ENCODE results near the gene SDS. TPM values are rescaled to one million over a fixed set of nuclear protein-coding genes. Genes with fewer than 3 reads are reported as not detected.

The SDS gene
- total and polyA plus RNA-seq, 2 experiments from 2014 or later: 0.57 TPM; not detected in 1

DNA sequence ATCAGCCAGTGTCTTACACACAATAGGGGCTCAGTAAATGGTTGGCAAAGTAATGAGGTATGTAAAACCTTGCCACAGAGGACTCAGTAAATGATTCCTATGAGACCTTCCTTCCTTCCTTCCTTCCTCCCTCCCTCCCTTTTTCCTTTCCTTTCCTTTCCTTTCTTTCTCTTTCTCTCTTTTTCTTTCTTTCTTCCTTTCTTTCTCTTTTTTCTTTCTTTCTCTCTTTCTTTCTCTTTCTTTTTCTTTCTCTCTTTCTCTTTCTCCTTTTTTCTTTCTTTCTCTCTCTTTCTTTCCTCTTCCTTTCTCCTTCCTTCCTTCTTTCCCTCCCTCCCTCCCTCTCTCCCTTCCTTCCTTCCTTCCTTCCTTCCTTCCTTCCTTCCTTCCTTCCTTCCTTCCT lies 7.5 kb downstream of the SDS start:
- no peak overlapping the region for H3K4me2 ChIP-seq
- 0 out of 2 replicates have a peak, but pooled peaks cover 2% of the 10 kb centered on the region for H3F3A ChIP-seq (replicated peaks; ENCODE audit: low read depth)
- no peaks in the 10 kb centered on the region for H3K36me3 ChIP-seq (ENCODE audit: insufficient read depth)
- no peak overlapping the region for H2AFZ ChIP-seq
- Mint-ChIP-seq H3K9me3 (no peaks in the 10 kb centered on the region; the same call in 2 of the 3 replicates), H3K27me3 (ENCODE audit: insufficient read depth, low read depth, poor library complexity) (peaks cover 2% of the 10 kb centered on the region), H3K4me1 (no peaks in the 10 kb centered on the region), H3K4me3 (no peak overlapping the region), H3K36me3 (ENCODE audit: low read depth) (no peaks in the 10 kb centered on the region), H3K27ac (no peak overlapping the region)
- H3K9me2 ChIP-seq (ENCODE audit: insufficient read depth): no peaks in the 10 kb centered on the region; the same call in 1 of the 2 replicates
- no peaks in the 10 kb centered on the region for H3K4me1 ChIP-seq (ENCODE audit: insufficient read depth)
- no peak for ATAC-seq
- no peak for DNase-seq (ENCODE audit: low spot score)
- H3K27me3 ChIP-seq (ENCODE audit: insufficient read depth): no peaks in the 10 kb centered on the region
- H3K79me2 ChIP-seq (replicated peaks; ENCODE audit: insufficient read depth): no peaks in the 10 kb centered on the region
- H4K20me1 ChIP-seq (replicated peaks; ENCODE audit: insufficient read depth): no peaks in the 10 kb centered on the region
- H3K27ac ChIP-seq (ENCODE audit: low read depth): no peak overlapping the region
- TF ChIP-seq, protein P1, sequence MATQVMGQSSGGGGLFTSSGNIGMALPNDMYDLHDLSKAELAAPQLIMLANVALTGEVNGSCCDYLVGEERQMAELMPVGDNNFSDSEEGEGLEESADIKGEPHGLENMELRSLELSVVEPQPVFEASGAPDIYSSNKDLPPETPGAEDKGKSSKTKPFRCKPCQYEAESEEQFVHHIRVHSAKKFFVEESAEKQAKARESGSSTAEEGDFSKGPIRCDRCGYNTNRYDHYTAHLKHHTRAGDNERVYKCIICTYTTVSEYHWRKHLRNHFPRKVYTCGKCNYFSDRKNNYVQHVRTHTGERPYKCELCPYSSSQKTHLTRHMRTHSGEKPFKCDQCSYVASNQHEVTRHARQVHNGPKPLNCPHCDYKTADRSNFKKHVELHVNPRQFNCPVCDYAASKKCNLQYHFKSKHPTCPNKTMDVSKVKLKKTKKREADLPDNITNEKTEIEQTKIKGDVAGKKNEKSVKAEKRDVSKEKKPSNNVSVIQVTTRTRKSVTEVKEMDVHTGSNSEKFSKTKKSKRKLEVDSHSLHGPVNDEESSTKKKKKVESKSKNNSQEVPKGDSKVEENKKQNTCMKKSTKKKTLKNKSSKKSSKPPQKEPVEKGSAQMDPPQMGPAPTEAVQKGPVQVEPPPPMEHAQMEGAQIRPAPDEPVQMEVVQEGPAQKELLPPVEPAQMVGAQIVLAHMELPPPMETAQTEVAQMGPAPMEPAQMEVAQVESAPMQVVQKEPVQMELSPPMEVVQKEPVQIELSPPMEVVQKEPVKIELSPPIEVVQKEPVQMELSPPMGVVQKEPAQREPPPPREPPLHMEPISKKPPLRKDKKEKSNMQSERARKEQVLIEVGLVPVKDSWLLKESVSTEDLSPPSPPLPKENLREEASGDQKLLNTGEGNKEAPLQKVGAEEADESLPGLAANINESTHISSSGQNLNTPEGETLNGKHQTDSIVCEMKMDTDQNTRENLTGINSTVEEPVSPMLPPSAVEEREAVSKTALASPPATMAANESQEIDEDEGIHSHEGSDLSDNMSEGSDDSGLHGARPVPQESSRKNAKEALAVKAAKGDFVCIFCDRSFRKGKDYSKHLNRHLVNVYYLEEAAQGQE (IDR thresholded peaks at IDR 0.05; ENCODE audit: unreplicated experiment): no peak
- TF ChIP-seq POLR2AphosphoS5 (IDR thresholded peaks at IDR 0.05; ENCODE audit: low read depth) (no peak), JUNB (IDR thresholded peaks at IDR 0.05; ENCODE audit: unreplicated experiment) (no peak), ZNF114 (CRISPR knock-in tag; IDR thresholded peaks at IDR 0.05) (no peak), CREB1 (CRISPR knock-in tag; IDR thresholded peaks at IDR 0.05; ENCODE audit: low read depth) (no peak), EZH2phosphoT487 (IDR thresholded peaks at IDR 0.05; ENCODE audit: unreplicated experiment) (no peak), ZNF331 (CRISPR knock-in tag; IDR thresholded peaks at IDR 0.05; ENCODE audit: low read depth) (no peak), NANOG (IDR thresholded peaks at IDR 0.05; ENCODE audit: borderline replicate concordance) (no peak), STAT1 (IDR thresholded peaks at IDR 0.05; ENCODE audit: unreplicated experiment) (no peak), EZH2 (IDR thresholded peaks at IDR 0.05; ENCODE audit: low read depth, unreplicated experiment) (no peak)
- TF ChIP-seq, protein P2, sequence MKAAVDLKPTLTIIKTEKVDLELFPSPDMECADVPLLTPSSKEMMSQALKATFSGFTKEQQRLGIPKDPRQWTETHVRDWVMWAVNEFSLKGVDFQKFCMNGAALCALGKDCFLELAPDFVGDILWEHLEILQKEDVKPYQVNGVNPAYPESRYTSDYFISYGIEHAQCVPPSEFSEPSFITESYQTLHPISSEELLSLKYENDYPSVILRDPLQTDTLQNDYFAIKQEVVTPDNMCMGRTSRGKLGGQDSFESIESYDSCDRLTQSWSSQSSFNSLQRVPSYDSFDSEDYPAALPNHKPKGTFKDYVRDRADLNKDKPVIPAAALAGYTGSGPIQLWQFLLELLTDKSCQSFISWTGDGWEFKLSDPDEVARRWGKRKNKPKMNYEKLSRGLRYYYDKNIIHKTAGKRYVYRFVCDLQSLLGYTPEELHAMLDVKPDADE (IDR thresholded peaks at IDR 0.05): no peak
- TF ChIP-seq, protein P3, sequence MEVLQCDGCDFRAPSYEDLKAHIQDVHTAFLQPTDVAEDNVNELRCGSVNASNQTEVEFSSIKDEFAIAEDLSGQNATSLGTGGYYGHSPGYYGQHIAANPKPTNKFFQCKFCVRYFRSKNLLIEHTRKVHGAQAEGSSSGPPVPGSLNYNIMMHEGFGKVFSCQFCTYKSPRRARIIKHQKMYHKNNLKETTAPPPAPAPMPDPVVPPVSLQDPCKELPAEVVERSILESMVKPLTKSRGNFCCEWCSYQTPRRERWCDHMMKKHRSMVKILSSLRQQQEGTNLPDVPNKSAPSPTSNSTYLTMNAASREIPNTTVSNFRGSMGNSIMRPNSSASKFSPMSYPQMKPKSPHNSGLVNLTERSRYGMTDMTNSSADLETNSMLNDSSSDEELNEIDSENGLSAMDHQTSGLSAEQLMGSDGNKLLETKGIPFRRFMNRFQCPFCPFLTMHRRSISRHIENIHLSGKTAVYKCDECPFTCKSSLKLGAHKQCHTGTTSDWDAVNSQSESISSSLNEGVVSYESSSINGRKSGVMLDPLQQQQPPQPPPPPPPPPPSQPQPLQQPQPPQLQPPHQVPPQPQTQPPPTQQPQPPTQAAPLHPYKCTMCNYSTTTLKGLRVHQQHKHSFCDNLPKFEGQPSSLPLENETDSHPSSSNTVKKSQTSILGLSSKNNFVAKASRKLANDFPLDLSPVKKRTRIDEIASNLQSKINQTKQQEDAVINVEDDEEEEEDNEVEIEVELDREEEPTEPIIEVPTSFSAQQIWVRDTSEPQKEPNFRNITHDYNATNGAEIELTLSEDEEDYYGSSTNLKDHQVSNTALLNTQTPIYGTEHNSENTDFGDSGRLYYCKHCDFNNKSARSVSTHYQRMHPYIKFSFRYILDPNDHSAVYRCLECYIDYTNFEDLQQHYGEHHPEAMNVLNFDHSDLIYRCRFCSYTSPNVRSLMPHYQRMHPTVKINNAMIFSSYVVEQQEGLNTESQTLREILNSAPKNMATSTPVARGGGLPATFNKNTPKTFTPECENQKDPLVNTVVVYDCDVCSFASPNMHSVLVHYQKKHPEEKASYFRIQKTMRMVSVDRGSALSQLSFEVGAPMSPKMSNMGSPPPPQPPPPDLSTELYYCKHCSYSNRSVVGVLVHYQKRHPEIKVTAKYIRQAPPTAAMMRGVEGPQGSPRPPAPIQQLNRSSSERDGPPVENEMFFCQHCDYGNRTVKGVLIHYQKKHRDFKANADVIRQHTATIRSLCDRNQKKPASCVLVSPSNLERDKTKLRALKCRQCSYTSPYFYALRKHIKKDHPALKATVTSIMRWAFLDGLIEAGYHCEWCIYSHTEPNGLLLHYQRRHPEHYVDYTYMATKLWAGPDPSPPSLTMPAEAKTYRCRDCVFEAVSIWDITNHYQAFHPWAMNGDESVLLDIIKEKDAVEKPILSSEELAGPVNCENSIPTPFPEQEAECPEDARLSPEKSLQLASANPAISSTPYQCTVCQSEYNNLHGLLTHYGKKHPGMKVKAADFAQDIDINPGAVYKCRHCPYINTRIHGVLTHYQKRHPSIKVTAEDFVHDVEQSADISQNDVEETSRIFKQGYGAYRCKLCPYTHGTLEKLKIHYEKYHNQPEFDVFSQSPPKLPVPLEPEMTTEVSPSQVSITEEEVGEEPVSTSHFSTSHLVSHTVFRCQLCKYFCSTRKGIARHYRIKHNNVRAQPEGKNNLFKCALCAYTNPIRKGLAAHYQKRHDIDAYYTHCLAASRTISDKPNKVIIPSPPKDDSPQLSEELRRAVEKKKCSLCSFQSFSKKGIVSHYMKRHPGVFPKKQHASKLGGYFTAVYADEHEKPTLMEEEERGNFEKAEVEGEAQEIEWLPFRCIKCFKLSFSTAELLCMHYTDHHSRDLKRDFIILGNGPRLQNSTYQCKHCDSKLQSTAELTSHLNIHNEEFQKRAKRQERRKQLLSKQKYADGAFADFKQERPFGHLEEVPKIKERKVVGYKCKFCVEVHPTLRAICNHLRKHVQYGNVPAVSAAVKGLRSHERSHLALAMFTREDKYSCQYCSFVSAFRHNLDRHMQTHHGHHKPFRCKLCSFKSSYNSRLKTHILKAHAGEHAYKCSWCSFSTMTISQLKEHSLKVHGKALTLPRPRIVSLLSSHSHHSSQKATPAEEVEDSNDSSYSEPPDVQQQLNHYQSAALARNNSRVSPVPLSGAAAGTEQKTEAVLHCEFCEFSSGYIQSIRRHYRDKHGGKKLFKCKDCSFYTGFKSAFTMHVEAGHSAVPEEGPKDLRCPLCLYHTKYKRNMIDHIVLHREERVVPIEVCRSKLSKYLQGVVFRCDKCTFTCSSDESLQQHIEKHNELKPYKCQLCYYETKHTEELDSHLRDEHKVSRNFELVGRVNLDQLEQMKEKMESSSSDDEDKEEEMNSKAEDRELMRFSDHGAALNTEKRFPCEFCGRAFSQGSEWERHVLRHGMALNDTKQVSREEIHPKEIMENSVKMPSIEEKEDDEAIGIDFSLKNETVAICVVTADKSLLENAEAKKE (CRISPR knock-in tag; IDR thresholded peaks at IDR 0.05): no peak
- TF ChIP-seq, protein P4, sequence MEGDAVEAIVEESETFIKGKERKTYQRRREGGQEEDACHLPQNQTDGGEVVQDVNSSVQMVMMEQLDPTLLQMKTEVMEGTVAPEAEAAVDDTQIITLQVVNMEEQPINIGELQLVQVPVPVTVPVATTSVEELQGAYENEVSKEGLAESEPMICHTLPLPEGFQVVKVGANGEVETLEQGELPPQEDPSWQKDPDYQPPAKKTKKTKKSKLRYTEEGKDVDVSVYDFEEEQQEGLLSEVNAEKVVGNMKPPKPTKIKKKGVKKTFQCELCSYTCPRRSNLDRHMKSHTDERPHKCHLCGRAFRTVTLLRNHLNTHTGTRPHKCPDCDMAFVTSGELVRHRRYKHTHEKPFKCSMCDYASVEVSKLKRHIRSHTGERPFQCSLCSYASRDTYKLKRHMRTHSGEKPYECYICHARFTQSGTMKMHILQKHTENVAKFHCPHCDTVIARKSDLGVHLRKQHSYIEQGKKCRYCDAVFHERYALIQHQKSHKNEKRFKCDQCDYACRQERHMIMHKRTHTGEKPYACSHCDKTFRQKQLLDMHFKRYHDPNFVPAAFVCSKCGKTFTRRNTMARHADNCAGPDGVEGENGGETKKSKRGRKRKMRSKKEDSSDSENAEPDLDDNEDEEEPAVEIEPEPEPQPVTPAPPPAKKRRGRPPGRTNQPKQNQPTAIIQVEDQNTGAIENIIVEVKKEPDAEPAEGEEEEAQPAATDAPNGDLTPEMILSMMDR (conservative IDR thresholded peaks at IDR 0.05; ENCODE audit: low read depth in 2 of 2): no peak
- no peak overlapping the region for H3K4me3 ChIP-seq

All from GM23338 (cell line).